Sigmoid colon (tissue), 3 donors: Measurements from ENCODE around the gene CLRN3.

Source experiments
- CTCF ChIP-seq, 4 experiments: fragments of 450-650 bp in 3 of 4; fragments of 200-600 bp in 1 of 4; IDR thresholded peaks; one replicate each; pipeline ENCODE4 v1.5.1; 2016 to 2019; ENCODE audit warnings: antibody characterized with exemption in 4 of 4, mild to moderate bottlenecking in 3 of 4, moderate library complexity in 2 of 4
- POLR2A ChIP-seq, 2 donors: fragments of 450-650 bp; IDR thresholded peaks; one replicate each; pipeline ENCODE4 v1.6.1; 2016; ENCODE audit warnings: antibody characterized with exemption in 2 of 2, mild to moderate bottlenecking in 2 of 2, moderate library complexity in 2 of 2

- TF ChIP-seq CTCF (IDR thresholded peaks at IDR 0.05), result no peak
- TF ChIP-seq POLR2A (IDR thresholded peaks at IDR 0.05), result no peak
These were observed 36.8 kb downstream of the CLRN3 start for GRCh38 chr10:127855976-127856375.
